PC-9 (cell line): ENCODE data around the gene C7orf57. TPM values are rescaled to one million over a fixed set of nuclear protein-coding genes. Genes with fewer than 3 reads are reported as not detected.

Source experiments
- BruUV-seq: library from RNA; stranded (reverse); fragments of 400-500 nt; replicated peaks from 2 replicates; lab custom pipeline; 2021; lab: Mats Ljungman, UMichigan
- CTCF ChIA-PET: fragments of 300-600 bp; sonication (Branson Sonifier 250); formaldehyde crosslinking; loops from one replicate; lab custom pipeline; 2022; ENCODE audit warnings: antibody characterized with exemption; lab: Charles Lee
- POLR2A ChIA-PET: fragments of 300-600 bp; sonication (Branson Sonifier 250); formaldehyde crosslinking; loops from one replicate; lab custom pipeline; 2022; ENCODE audit warnings: antibody characterized with exemption; ENCODE audit not compliant: unreplicated experiment; lab: Charles Lee
- DNase-seq, 2 experiments: peaks; one replicate each; pipeline versions ENCODE4 v3.0.0 to v3.0.0-alpha.2; 2015 to 2022; ENCODE audit warnings: mixed read lengths in 1 of 2
- H2AFZ ChIP-seq: fragments of 200-600 bp; sonication (generic); 2 replicates; pipeline ENCODE4 v1.8.1; 2017; ENCODE audit warnings: antibody characterized with exemption
- H3F3A ChIP-seq: fragments of 200-600 bp; sonication (generic); 2 replicates; pipeline ENCODE4 v1.8.1; 2017; ENCODE audit warnings: antibody characterized with exemption, mild to moderate bottlenecking, low read depth; ENCODE audit not compliant: insufficient read depth
- H3K27ac ChIP-seq: fragments of 200-600 bp; sonication (generic); 2 replicates; pipeline ENCODE4 v1.6.1; 2016; ENCODE audit warnings: mixed run types
- H3K27me3 ChIP-seq: fragments of 200-600 bp; sonication (generic); 2 replicates; pipeline ENCODE4 v1.6.1; 2016; ENCODE audit warnings: low read depth, mixed run types; ENCODE audit not compliant: insufficient read depth
- H3K36me3 ChIP-seq: fragments of 200-600 bp; sonication (generic); 2 replicates; pipeline ENCODE4 v1.6.1; 2016; ENCODE audit warnings: low read depth, mixed run types
- H3K4me1 ChIP-seq: fragments of 200-600 bp; sonication (generic); replicated peaks from 2 replicates; pipeline ENCODE4 v1.6.1; 2016; ENCODE audit warnings: mixed run types; ENCODE audit not compliant: insufficient read depth
- H3K4me2 ChIP-seq: fragments of 200-600 bp; sonication (generic); 2 replicates; pipeline ENCODE4 v1.6.1; 2017; ENCODE audit warnings: mixed run types
- H3K4me3 ChIP-seq: fragments of 200-600 bp; sonication (generic); 2 replicates; pipeline ENCODE4 v1.6.1; 2016; ENCODE audit warnings: mixed run types
- H3K79me2 ChIP-seq: fragments of 200-600 bp; sonication (generic); 2 replicates; pipeline ENCODE4 v1.6.1; 2017; ENCODE audit warnings: low read depth, mixed run types
- H3K9me2 ChIP-seq: fragments of 200-600 bp; sonication (generic); 2 replicates; pipeline ENCODE4 v1.8.1; 2017; ENCODE audit warnings: mild to moderate bottlenecking; ENCODE audit not compliant: insufficient read depth
- H3K9me3 ChIP-seq: fragments of 200-600 bp; sonication (generic); 2 replicates; pipeline ENCODE4 v1.8.1; 2016; ENCODE audit warnings: low read depth; ENCODE audit not compliant: insufficient read depth
- H4K20me1 ChIP-seq: fragments of 200-600 bp; sonication (generic); 2 replicates; pipeline ENCODE4 v1.8.1; 2017; ENCODE audit not compliant: insufficient read depth
- EZH2 ChIP-seq: fragments of 200-600 bp; sonication (generic); IDR thresholded peaks from 2 replicates; pipeline ENCODE4 v1.8.0; 2017; ENCODE audit warnings: antibody characterized with exemption, low read depth
- intact Hi-C: fragments of 100-400 bp; cut with micrococcal nuclease; formaldehyde crosslinking; loops from one replicate; pipeline ENCODE4 v1.10.0; 2022; ENCODE audit not compliant: unreplicated experiment
- total RNA-seq: library from RNA; stranded (reverse); gene quantifications from 2 replicates; pipeline ENCODE4 v1.2.3, GENCODE V29; 2021
- TF ChIP-seq, protein P1 (sequence below): fragments of 200-600 bp; sonication (generic); conservative IDR thresholded peaks from 2 replicates; pipeline ENCODE4 v1.6.1; 2017; ENCODE audit warnings: mixed run types, antibody characterized with exemption, mild to moderate bottlenecking, moderate library complexity

C7orf57 gene
- total RNA-seq, 1 experiment from 2014 or later, result 2.5 TPM

DNA sequence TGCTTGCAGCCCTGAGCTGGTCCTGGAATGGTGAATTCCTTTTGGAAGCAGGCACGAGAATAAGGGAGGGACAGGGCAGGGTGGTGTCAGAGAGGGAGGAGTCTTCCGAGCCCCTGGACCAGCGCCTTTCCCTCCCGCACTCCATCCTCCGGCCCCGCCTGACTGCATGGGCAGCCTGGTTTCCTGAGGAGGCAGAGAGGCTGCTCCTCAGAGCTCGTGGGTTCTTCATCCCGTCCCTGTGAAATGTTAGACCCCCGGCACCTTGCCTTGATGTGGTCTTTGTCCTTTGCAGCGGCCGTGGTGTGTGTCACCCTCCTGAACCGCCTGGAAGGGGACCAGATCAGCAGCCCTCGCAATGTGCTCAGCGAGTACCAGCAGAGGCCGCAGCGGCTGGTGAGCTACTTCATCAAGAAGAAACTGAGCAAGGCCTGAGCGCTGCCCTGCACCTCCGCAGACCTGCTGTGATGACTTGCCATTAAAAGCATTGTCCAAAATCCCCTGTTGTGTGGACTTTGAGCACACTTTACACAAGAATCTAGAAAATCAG, 72.7 kb downstream of the C7orf57 start:
- Histone ChIP-seq H3K4me1 (peaks cover 32% of the 10 kb centered on the region), H3K9me3 (no peaks in the 10 kb centered on the region), H3K27me3 (no peaks in the 10 kb centered on the region), H3F3A (peaks cover 78% of the 10 kb centered on the region), H3K4me2 (no peak overlapping the region), H2AFZ (no peak overlapping the region), H3K9me2 (no peaks in the 10 kb centered on the region), H3K4me3 (no peak overlapping the region), H3K79me2 (no peaks in the 10 kb centered on the region), H4K20me1 (peaks cover 13% of the 10 kb centered on the region; the same call in 1 of the 2 replicates), H3K36me3 (peaks cover 57% of the 10 kb centered on the region), H3K27ac (no peak overlapping the region)
- TF ChIP-seq EZH2, result no peak
- TF ChIP-seq, protein P1, sequence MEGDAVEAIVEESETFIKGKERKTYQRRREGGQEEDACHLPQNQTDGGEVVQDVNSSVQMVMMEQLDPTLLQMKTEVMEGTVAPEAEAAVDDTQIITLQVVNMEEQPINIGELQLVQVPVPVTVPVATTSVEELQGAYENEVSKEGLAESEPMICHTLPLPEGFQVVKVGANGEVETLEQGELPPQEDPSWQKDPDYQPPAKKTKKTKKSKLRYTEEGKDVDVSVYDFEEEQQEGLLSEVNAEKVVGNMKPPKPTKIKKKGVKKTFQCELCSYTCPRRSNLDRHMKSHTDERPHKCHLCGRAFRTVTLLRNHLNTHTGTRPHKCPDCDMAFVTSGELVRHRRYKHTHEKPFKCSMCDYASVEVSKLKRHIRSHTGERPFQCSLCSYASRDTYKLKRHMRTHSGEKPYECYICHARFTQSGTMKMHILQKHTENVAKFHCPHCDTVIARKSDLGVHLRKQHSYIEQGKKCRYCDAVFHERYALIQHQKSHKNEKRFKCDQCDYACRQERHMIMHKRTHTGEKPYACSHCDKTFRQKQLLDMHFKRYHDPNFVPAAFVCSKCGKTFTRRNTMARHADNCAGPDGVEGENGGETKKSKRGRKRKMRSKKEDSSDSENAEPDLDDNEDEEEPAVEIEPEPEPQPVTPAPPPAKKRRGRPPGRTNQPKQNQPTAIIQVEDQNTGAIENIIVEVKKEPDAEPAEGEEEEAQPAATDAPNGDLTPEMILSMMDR, result no peak
- BruUV-seq, result no TSS peak
- no peak for DNase-seq
- ChIA-PET POLR2A (interaction anchor here (0.7 kb wide), 1 partner anchor 263 kb away, joined by 4 read pairs; no protein-coding TSS in a partner anchor), CTCF (no interaction called here)
- intact Hi-C loops, result no loop called here

DNA sequence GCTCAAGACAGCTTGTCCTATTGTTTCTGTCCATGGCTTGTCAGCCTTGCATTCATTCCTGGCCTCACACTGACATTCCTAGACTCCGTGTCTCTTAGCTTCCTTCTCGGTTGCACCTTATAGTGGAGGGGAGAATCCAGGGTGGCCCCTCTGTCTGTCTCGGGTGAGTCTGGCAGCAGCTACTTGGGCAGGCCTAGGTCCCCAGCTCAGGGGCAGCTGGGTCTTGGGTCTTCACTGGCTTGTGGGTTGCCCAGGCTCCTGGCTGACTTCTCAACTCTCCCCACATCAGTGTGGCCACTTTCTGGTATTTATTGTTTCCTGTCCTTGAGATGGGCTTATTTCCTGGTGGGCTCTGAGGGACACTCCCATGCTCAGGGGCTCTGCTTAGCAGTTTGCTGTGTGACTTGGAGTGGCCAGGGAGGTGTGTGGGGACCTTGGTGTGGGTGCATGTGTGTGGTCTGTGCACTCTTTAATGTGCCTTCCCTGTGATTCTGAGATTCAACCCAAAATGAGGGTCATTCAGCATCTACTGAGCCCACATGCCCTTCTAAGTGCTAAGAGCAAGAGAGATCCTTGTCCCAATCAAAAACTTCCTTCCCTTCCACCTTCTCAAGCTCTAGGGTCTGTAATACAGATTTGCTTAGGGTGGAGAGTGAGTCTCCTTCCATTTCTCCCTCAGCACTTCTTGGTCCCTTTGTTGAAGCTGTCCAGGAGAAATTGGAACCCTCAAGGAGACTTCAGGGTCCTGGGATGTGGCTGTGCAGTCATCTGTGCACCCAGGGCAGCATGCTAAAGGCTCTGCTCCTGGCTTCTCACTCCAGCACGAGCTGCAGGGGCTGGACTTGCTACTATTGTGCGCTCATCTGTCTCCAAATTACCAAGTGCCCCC, 73.9 kb downstream of the C7orf57 start:
- Histone ChIP-seq H3K79me2 (no peaks in the 10 kb centered on the region), H3K27me3 (no peaks in the 10 kb centered on the region), H3K9me2 (no peaks in the 10 kb centered on the region), H3K9me3 (no peaks in the 10 kb centered on the region), H3F3A (peaks cover 68% of the 10 kb centered on the region), H3K27ac (peak overlapping the region; percentile 1), H3K4me1 (peaks cover 35% of the 10 kb centered on the region), H4K20me1 (peaks cover 5% of the 10 kb centered on the region; the same call in 1 of the 2 replicates), H3K4me3 (no peak overlapping the region), H2AFZ (no peak overlapping the region), H3K4me2 (no peak overlapping the region), H3K36me3 (peaks cover 45% of the 10 kb centered on the region)
- intact Hi-C loops, result no loop called here
- DNase-seq, result no peak
- BruUV-seq, result no TSS peak
- no peak for TF ChIP-seq EZH2
- TF ChIP-seq, protein P1, result no peak
- POLR2A ChIA-PET, result interaction anchor here (0.6 kb wide), 1 partner anchor 26 kb away, joined by 3 read pairs; no protein-coding TSS in a partner anchor
- CTCF ChIA-PET, result interaction anchor here (0.9 to 1.7 kb wide), 4 partner anchors 46 to 164 kb away, joined by 3 to 17 read pairs (median 8); no protein-coding TSS in a partner anchor
